HG02610 (cell line): ENCODE measurements around the gene NXPE2.

ENCODE experiments used
- ATAC-seq: cut with Tn5 transposase; IDR thresholded peaks from one replicate; pipeline ENCODE4 v1.9.1; 2021; ENCODE audit warnings: mild to moderate bottlenecking, moderate library complexity; ENCODE audit not compliant: unreplicated experiment

Gene NXPE2

GRCh38 chr11:114738954-114739353, 60.6 kb downstream of the NXPE2 start:
- ATAC-seq, result no peak

GRCh38 chr11:114745150-114745671, 66.9 kb downstream of the NXPE2 start:
- ATAC-seq, result no peak

- no peak for ATAC-seq
Measured at GRCh38 chr11:114746013-114746412, 67.7 kb downstream of the NXPE2 start.
